ENCODE measurements around the gene UROS.

The UROS gene

GRCh38 chr10:125785791-125786190 is 37.3 kb downstream of the UROS start:
- DNase-seq: no peak

- DNase-seq: no peak
Measured at GRCh38 chr10:125783957-125784356, 39.1 kb downstream of the UROS start.

- DNase-seq: no peak
Measured at GRCh38 chr10:125783408-125783807, 39.6 kb downstream of the UROS start.

- DNase-seq: no peak
Measured at GRCh38 chr10:125782616-125783015, 40.4 kb downstream of the UROS start.

GRCh38 chr10:125782054-125782453 is 41.0 kb downstream of the UROS start:
- DNase-seq: no peak

- DNase-seq: no peak
Measured at GRCh38 chr10:125781374-125781773, 41.7 kb downstream of the UROS start.

- no peak for DNase-seq
Measured at GRCh38 chr10:125779403-125780327, 43.4 kb downstream of the UROS start.

GRCh38 chr10:125778556-125778955 is 44.5 kb downstream of the UROS start:
- DNase-seq: no peak

GRCh38 chr10:125777806-125778205 is 45.3 kb downstream of the UROS start:
- no peak for DNase-seq

GRCh38 chr10:125775491-125776106 is 47.5 kb downstream of the UROS start, which contains the start of gene MMP21:
MMP21 (minus strand) TSS chr10:125775821; CDS start chr10:125775821, 0 bp downstream.
- no peak for DNase-seq

GRCh38 chr10:125774581-125775191 is 48.4 kb downstream of the UROS start:
- DNase-seq: no peak

- no peak for DNase-seq
Measured at GRCh38 chr10:125773687-125774543, 49.1 kb downstream of the UROS start.

GRCh38 chr10:125772864-125773180 is 50.2 kb downstream of the UROS start:
- DNase-seq: no peak

- no peak for DNase-seq
Measured at GRCh38 chr10:125772112-125772863, 50.8 kb downstream of the UROS start.

GRCh38 chr10:125770844-125771243 is 52.2 kb downstream of the UROS start:
- no peak for DNase-seq

GRCh38 chr10:125769175-125769574 is 53.9 kb downstream of the UROS start:
- no peak for DNase-seq

GRCh38 chr10:125768219-125768855 is 54.7 kb downstream of the UROS start:
- no peak for DNase-seq

- no peak for DNase-seq
Measured at GRCh38 chr10:125766511-125766910, 56.5 kb downstream of the UROS start.

- no peak for DNase-seq
Measured at GRCh38 chr10:125765835-125766234, 57.2 kb downstream of the UROS start.

- DNase-seq: no peak
Measured at GRCh38 chr10:125762692-125763648, 60.1 kb downstream of the UROS start.

Data from activated CD4-positive, alpha-beta T cell treated with anti-CD3 and anti-CD28 coated beads, Interleukin-2, amount 50 U/mL, for 48 hours (primary cell).